Adrenal gland (tissue), 5 donors: ENCODE measurements around the gene RASA3.

ENCODE experiments used
- POLR2A ChIP-seq, 2 donors: fragments of 450-650 bp; IDR thresholded peaks; one replicate each; pipeline ENCODE4 v1.6.1; 2017; ENCODE audit warnings: antibody characterized with exemption in 2 of 2, mild to moderate bottlenecking in 2 of 2, moderate library complexity in 1 of 2
- TF ChIP-seq, protein P1 (sequence below), 6 experiments: fragments of 450-650 bp in 4 of 6; fragments of 200-600 bp in 2 of 6; sonication (generic) in 1 of 6; IDR thresholded peaks; 1 replicate in 5 of 6; 2 replicates in 1 of 6; pipeline versions ENCODE4 v1.5.1 to v1.8.0; 2016 to 2021; ENCODE audit warnings: antibody characterized with exemption in 6 of 6, mild to moderate bottlenecking in 2 of 6, moderate library complexity in 1 of 6
- donor health status: DM: no; HTN: no; CAD: no.

DNA sequence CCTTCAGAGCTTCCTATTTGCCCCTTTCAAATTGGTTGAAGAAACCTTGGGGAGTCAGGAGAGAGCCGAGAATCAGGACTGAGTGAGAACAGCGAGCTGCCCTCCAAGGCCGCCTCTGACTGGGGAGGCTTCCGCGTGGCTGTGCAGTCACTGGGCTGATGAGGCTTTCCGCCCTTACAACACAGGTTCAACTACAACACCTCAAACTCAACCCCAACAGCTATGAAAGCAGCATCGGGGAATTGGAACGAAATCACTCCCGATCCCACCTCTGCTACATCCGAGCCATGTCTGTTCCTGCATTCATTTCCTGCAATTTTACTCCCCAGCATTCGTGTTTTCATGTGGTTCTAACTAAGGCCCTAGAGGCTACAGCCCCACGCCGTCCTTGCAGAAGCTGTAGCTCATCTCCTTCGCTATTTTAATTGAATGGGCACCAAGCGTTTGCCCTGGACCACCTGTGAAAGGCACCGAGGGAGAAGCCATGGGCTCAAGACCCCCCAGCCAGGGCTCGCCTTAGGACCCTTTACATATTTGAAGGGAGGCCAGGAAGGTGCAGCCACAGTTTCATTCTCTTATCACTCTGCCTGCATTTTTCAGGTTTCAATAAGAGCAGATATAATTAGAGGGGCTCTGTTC lies 12.3 kb upstream of the RASA3 start:
- TF ChIP-seq, protein P1, sequence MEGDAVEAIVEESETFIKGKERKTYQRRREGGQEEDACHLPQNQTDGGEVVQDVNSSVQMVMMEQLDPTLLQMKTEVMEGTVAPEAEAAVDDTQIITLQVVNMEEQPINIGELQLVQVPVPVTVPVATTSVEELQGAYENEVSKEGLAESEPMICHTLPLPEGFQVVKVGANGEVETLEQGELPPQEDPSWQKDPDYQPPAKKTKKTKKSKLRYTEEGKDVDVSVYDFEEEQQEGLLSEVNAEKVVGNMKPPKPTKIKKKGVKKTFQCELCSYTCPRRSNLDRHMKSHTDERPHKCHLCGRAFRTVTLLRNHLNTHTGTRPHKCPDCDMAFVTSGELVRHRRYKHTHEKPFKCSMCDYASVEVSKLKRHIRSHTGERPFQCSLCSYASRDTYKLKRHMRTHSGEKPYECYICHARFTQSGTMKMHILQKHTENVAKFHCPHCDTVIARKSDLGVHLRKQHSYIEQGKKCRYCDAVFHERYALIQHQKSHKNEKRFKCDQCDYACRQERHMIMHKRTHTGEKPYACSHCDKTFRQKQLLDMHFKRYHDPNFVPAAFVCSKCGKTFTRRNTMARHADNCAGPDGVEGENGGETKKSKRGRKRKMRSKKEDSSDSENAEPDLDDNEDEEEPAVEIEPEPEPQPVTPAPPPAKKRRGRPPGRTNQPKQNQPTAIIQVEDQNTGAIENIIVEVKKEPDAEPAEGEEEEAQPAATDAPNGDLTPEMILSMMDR (IDR thresholded peaks at IDR 0.05) = no peak
- TF ChIP-seq POLR2A (IDR thresholded peaks at IDR 0.05) = no peak
